GM18526 (cell line): ENCODE results near the gene SLAMF1.

Source experiments
- POLR2A ChIP-seq: IDR thresholded peaks from 3 replicates; pipeline ENCODE4 v1.6.1; 2011; ENCODE audit not compliant: insufficient read length; ENCODE audit errors: extremely low read depth

SLAMF1 gene

DNA sequence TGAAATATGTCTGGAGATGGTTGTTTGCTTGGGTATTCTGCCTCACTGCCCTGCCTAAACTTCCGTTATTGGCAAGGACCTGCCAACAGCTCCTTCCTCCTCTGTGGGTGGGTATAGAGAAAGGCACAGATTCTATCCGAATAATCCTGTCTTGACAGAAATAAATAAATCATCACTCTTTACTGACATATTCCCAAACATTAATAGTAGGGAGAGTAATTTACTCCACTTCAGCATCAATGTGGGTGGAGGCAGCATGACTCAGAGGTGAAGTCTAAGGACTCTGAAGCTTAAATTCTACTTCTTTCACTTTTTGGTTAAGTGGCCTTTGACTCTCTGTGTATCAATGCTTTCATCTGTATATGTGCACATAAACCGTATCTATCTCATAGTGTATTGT lies 70.5 kb downstream of the SLAMF1 start:
- TF ChIP-seq POLR2A = no peak

DNA sequence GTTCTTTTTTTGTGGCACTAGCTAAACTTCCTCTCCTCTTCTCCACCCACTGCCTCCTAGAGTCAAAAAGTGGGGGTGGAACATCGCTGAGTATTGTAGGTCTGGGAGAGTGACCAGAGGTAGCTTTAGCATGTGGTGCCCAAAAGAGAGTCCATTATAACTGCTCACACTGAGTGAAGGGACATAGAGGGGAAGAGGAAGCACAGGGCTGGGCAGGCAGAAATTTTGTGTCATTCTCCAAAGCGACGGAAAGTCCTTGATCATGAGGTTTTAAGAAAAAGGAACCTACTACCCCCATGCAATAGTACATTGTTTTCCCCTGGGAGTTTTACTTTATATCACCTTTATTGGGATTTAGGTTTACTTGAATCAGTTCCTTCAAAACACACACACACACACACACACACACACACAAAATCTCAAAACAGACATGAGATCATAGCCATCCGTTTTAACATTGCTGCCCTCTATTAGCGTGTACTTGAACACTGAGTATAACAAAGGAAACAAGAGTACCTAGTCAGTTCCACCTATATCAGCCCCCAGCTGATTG lies 71.7 kb downstream of the SLAMF1 start:
- no peak for TF ChIP-seq POLR2A

DNA sequence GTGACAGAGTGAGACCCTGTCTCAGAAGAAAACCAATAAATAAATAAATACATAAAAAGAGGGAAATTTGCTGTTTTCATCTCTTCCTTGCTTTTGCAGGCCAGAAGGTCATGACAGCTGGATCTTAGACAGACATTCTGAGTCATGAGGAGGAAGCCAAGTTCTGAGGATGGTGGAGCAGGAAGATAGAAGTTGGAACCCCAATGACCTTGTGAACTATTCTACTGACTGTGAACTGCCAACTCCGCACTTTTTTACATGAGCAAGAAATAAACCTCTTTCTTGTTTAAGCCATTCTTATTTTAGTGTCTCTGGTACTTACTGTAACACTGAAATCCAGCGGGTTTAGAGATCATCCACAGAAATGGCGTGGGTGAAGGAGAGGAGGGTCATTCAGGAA lies 76.0 kb downstream of the SLAMF1 start:
- no peak for TF ChIP-seq POLR2A

DNA sequence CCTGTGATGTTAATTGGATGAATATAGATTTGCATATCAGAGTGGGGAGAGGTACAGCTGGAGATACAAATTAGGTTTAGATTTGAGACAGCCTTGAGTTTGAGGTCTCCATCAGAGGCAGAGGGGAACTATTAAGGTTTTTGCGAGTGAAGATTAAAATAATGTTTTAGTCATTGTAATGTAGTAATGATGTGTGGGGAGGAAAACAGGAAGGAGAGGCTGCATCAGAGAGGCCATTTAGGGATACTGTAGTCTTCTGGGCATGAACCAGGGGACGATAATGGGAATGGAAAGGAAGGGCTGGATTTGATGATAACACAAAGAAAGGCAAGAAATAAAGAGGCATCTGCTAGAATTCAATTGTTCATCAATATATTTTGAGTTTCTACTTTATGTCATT lies 77.0 kb downstream of the SLAMF1 start:
- TF ChIP-seq POLR2A = no peak

DNA sequence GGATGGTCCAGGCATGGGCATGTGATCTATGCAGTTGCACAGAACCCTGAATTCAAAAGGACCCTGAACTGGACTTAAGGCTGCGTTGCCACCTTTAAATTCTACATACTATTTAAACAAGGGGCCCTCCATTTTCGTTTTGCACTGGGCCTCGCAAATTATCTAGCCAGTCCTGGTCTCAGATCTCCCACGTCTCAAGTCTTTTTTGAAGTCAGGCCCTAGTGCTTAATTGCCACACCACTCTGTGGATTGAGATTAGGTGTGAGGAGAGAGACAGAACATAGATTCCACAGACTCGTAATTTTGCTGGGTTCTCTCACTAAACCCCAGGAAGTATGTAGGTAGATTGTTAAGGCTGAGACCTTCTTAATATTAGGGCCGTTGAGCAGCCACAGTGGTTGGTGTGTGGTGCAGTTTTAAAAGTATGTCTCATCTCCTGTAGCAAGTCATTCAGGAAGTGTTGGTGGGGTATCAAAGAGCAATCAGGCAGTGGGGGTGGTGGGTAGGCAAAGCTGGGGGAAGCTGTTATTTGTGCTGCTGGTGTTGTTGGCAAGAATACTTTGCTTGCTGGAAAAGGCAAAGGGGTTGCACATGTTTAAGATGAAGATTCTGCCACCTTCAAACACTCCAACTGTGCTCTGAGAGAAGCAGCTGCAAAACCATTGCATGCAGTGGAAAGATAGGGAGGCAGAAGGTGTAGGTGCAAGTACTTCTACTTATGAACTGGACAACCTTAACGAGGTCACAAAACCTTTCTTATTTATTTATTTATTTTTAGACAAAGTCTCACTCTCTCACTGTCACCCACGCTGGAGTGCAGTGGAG lies 78.8 kb downstream of the SLAMF1 start:
- TF ChIP-seq POLR2A = no peak

DNA sequence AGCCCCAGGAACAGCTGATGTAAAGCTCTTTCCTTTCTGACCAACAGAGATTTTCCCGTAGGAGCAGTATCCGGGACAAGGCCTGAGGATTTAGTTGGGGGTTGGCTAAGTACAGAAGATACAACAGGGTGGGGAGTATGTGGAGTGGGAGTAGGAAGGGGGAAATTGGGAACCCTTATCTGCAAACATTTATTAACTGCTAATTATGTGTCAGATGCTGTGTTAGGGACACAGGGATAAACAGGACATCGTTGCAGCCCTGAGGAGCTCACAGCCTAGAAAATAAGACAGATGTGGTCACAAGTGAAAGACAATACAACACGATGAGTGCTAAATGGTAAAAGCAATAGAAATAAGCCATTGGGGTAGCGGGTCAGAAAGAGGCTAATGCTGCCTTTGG lies 79.5 kb downstream of the SLAMF1 start:
- no peak for TF ChIP-seq POLR2A

DNA sequence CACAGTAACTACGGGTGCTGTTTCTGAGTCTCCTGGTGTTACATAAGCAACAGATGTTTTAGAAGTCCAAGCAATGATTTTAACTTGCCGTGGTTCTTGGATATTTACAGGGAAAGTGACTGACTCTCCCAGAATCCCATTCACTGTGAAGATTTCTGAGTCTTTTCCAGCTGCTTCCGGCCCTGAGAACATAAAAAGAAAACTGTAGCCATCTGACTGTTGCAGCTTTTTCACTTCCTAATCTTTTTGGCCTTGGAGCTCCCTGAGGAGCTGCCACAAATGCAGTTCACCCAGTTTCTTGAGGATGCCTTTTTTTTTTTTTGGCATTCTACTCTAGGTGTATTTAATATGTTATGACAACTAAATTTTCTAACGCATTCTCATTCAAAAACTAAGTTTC lies 81.3 kb downstream of the SLAMF1 start:
- no peak for TF ChIP-seq POLR2A

DNA sequence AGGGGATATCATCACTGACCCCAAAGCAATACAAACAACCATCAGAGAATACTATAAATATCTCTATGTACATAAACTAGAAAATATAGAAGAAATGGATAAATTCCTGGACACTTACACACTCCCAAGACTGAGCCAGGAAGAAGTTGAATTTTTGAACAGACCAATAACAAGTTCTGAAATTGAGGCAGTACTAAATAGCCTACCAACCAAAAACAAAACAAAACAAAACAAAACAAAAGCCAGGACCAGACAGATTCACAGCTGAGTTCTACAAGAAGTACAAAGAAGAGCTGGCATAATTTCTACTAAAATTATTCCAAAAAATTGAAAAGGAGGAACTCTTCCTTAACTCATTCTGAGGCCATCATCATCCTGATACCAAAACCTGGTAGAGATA lies 86.0 kb downstream of the SLAMF1 start:
- TF ChIP-seq POLR2A = no peak

DNA sequence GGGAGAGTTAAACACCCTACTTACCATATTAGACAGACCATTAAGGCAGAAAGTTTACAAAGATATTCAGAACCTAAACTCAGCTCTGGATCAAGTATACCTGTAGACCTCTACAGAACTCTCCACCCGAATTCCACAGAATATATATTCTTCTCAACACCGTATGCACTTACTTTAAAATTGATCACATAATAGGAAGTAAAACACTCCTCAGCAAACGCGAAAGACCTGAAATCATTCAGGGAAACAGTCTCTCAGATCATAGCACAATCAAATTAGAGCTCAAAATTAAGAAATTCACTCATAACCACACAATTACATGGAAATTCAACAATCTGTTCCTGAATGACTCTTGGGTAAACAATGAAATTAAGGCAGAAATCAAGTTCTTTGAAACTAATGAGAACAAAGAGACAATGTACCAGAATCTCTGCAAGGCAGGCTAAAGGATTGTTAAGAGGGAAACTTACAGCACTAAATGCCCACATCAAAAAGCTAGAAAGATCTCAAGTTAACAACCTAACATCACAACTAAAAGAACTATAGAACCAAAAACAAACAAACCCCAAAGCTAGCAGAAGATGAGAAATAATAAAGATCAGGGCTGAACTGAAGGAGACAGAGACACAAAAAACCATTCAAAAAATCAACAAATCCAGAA lies 86.7 kb downstream of the SLAMF1 start:
- no peak for TF ChIP-seq POLR2A

DNA sequence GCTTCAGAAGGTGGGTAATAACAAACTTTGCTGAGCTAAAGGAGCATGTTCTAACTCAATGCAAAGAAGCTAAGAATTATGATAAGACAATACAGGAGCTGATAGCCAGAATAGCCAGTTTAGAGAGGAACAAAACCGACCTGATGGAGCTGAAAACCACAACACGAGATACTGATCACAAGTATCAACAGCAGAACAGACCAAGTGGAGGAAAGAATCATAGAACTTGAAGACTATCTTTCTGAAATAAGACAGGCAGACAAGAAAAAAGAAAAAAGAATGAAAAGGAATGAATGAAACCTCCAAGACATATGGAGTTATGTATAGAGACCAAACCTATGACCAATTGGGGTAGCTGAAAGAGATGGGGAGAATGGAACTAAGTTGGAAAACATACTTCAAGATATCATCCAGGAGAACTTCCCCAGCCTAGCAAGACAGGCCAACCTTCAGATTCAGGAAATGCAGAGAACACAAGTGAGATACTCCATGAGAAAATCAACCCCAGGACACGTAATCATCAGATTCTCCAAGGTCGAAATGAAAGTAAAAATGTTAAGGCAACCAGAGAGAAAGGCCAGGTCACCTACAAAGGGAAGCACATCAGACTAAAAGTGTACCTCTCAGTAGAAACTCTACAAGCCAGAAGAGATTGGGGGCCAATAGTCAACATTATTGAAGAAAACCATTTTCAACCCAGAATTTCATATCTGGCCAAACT lies 88.0 kb downstream of the SLAMF1 start:
- TF ChIP-seq POLR2A = no peak
